HCT116 (cell line): ENCODE measurements around the gene GRHL3. TPM values are rescaled to one million over a fixed set of nuclear protein-coding genes. Genes with fewer than 3 reads are reported as not detected.

Experiments used
- ATAC-seq: fragments of 200-7000 bp; cut with Tn5 transposase; 2 replicates; pipeline ENCODE4 v1.9.1; 2020; ENCODE audit warnings: mild to moderate bottlenecking, moderate library complexity
- BruUV-seq: library from RNA; stranded (reverse); fragments of 400-500 nt; replicated peaks from 2 replicates; lab custom pipeline; 2021; lab: Mats Ljungman, UMichigan
- CTCF ChIA-PET: fragments of 300-600 bp; sonication (Branson Sonifier 250); formaldehyde crosslinking; loops from one replicate; lab custom pipeline; 2021; ENCODE audit warnings: antibody characterized with exemption; lab: Charles Lee
- POLR2A ChIA-PET: fragments of 300-600, 350-600 bp; sonication (Branson Sonifier 250); formaldehyde crosslinking; loops from one replicate; lab custom pipeline; 2021; ENCODE audit warnings: antibody characterized with exemption; lab: Charles Lee
- RAD21 ChIA-PET, 2 experiments: fragments of 300-600 bp; sonication (Branson Sonifier 250); formaldehyde crosslinking; loops; one replicate each; lab custom pipeline; 2023; ENCODE audit warnings: low total read pairs in 2 of 2; ENCODE audit not compliant: uncharacterized antibody in 2 of 2, unreplicated experiment in 2 of 2, low non-redundant PET in 1 of 2; lab: Charles Lee
- DNase-seq: peaks from one replicate; pipeline ENCODE4 v3.0.0-alpha.2; 2010; ENCODE audit warnings: low read depth, low spot score
- H2AFZ ChIP-seq: fragments of 200-600 bp; shearing (Covaris generic), sonication (generic); 2 replicates; pipeline ENCODE4 v1.6.1; 2017; ENCODE audit warnings: low read depth, mixed run types, mixed read lengths, antibody characterized with exemption, low read length; ENCODE audit not compliant: poor library complexity, severe bottlenecking
- H3K27ac ChIP-seq: 2 replicates; pipeline ENCODE4 v1.5.1; 2012; ENCODE audit warnings: low read depth, low read length
- H3K27me3 ChIP-seq: fragments of 200-600 bp; sonication (generic); 2 replicates; pipeline ENCODE4 v1.6.1; 2016; ENCODE audit warnings: mixed run types, low read length, mixed read lengths; ENCODE audit not compliant: insufficient read depth
- H3K36me3 ChIP-seq, 2 experiments: fragments of 200-500 bp in 1 of 2; fragments of 200-600 bp in 1 of 2; sonication (Bioruptor generic) in 1 of 2; sonication (generic) in 1 of 2; 2 replicates each; pipeline versions ENCODE4 v1.5.1 to v1.6.1; 2014 to 2016; ENCODE audit warnings: low read length in 2 of 2, inconsistent platforms in 1 of 2, mixed read lengths in 1 of 2, mixed run types in 1 of 2; ENCODE audit not compliant: insufficient read depth in 2 of 2, control insufficient read depth in 1 of 2
- H3K4me1 ChIP-seq, 2 experiments: fragments of 200-600 bp in 1 of 2; sonication (generic) in 1 of 2; 2 replicates each; pipeline versions ENCODE4 v1.5.1 to v1.6.1; 2012 to 2017; ENCODE audit warnings: low read length in 2 of 2, inconsistent platforms in 1 of 2, mild to moderate bottlenecking in 1 of 2, mixed read lengths in 1 of 2, mixed run types in 1 of 2, moderate library complexity in 1 of 2; ENCODE audit not compliant: insufficient read depth in 2 of 2, control insufficient read depth in 1 of 2
- H3K4me2 ChIP-seq: fragments of 200-600 bp; sonication (generic); 2 replicates; pipeline ENCODE4 v1.6.1; 2017; ENCODE audit warnings: mixed run types, low read length, mixed read lengths
- H3K4me3 ChIP-seq, 2 experiments: fragments of 200-600 bp in 1 of 2; sonication (generic) in 1 of 2; replicated peaks in 1 of 2; 2 replicates each; pipeline ENCODE4 v1.5.1; 2011 to 2016; ENCODE audit warnings: low read length in 2 of 2, control low read depth in 1 of 2, low read depth in 1 of 2, mild to moderate bottlenecking in 1 of 2, mixed read lengths in 1 of 2, mixed run types in 1 of 2
- H3K79me2 ChIP-seq: fragments of 200-600 bp; sonication (generic); 2 replicates; pipeline ENCODE4 v1.6.1; 2017; ENCODE audit warnings: mild to moderate bottlenecking, mixed run types, low read length, moderate library complexity, mixed read lengths; ENCODE audit not compliant: insufficient read depth
- H3K9ac ChIP-seq: fragments of 200-600 bp; sonication (generic); 2 replicates; pipeline ENCODE4 v1.6.1; 2016; ENCODE audit warnings: low read length, mixed read lengths
- H3K9me2 ChIP-seq: fragments of 200-600 bp; sonication (generic), shearing (Covaris generic); 2 replicates; pipeline ENCODE4 v1.6.1; 2017; ENCODE audit warnings: mixed run types, mild to moderate bottlenecking, moderate library complexity; ENCODE audit not compliant: insufficient read depth
- H3K9me3 ChIP-seq, 2 experiments: fragments of 200-500 bp in 1 of 2; fragments of 200-600 bp in 1 of 2; sonication (Bioruptor generic) in 1 of 2; sonication (generic) in 1 of 2; 2 replicates each; pipeline ENCODE4 v1.6.1; 2014 to 2017; ENCODE audit warnings: low read length in 2 of 2, mixed read lengths in 2 of 2, inconsistent platforms in 1 of 2, low read depth in 1 of 2, mild to moderate bottlenecking in 1 of 2, mixed run types in 1 of 2, moderate library complexity in 1 of 2; ENCODE audit not compliant: control insufficient read depth in 1 of 2, insufficient read depth in 1 of 2
- H4K20me1 ChIP-seq: fragments of 200-600 bp; sonication (generic), shearing (Covaris generic); 2 replicates; pipeline ENCODE4 v1.6.1; 2017; ENCODE audit warnings: mixed run types, mild to moderate bottlenecking, moderate library complexity; ENCODE audit not compliant: insufficient read depth
- EZH2phosphoT487 ChIP-seq: fragments of 200-600 bp; IDR thresholded peaks from 2 replicates; pipeline ENCODE4 v1.6.1; 2018; ENCODE audit warnings: antibody characterized with exemption, borderline replicate concordance
- FOSL1 ChIP-seq: IDR thresholded peaks from 2 replicates; pipeline ENCODE4 v1.6.1; 2012; ENCODE audit warnings: low read depth
- JUND ChIP-seq: IDR thresholded peaks from 2 replicates; pipeline ENCODE4 v1.6.1; 2012
- POLR2A ChIP-seq: IDR thresholded peaks from 2 replicates; pipeline ENCODE4 v1.7.0; 2011; ENCODE audit warnings: borderline replicate concordance; ENCODE audit not compliant: insufficient read depth, insufficient read length; ENCODE audit errors: extremely low read depth
- POLR2AphosphoS5 ChIP-seq: IDR thresholded peaks from 2 replicates; pipeline ENCODE4 v1.6.1; 2011; ENCODE audit warnings: mild to moderate bottlenecking, low read depth, low read length, moderate library complexity
- RAD21 ChIP-seq: IDR thresholded peaks from 2 replicates; pipeline ENCODE4 v1.6.1; 2012; ENCODE audit warnings: low read depth, mild to moderate bottlenecking
- SIN3A ChIP-seq: IDR thresholded peaks from 2 replicates; pipeline ENCODE4 v1.6.1; 2012; ENCODE audit warnings: low read depth
- SRF ChIP-seq: IDR thresholded peaks from 2 replicates; pipeline ENCODE4 v1.6.1; 2012; ENCODE audit warnings: low read depth
- ZNF274 ChIP-seq: fragments of 200-500 bp; sonication (Bioruptor generic); IDR thresholded peaks from 2 replicates; pipeline ENCODE4 v1.6.1; 2014; ENCODE audit warnings: mild to moderate bottlenecking, low read depth, low read length, inconsistent platforms
- intact Hi-C: fragments of 100-400 bp; cut with micrococcal nuclease; formaldehyde crosslinking; loops from 2 replicates; pipeline ENCODE4 v1.10.0; 2022
- total RNA-seq: library from RNA; stranded (reverse); gene quantifications from one replicate; pipeline ENCODE4 v1.2.1, GENCODE V29; 2021; ENCODE audit not compliant: unreplicated experiment
- TF ChIP-seq, protein P1 (sequence below): IDR thresholded peaks from 2 replicates; pipeline ENCODE4 v1.6.1; 2012; ENCODE audit warnings: low read depth
- TF ChIP-seq, protein P2 (sequence below): IDR thresholded peaks from 2 replicates; pipeline ENCODE4 v1.6.1; 2012
- TF ChIP-seq, protein P3 (sequence below), 3 experiments: fragments of 200-600 bp in 1 of 3; sonication (generic) in 1 of 3; IDR thresholded peaks in 2 of 3; conservative IDR thresholded peaks in 1 of 3; 2 replicates each; pipeline ENCODE4 v1.5.1; 2012 to 2017; ENCODE audit warnings: low read depth in 2 of 3, low read length in 2 of 3, antibody characterized with exemption in 1 of 3, borderline replicate concordance in 1 of 3, control low read depth in 1 of 3, mild to moderate bottlenecking in 1 of 3, mixed read lengths in 1 of 3, mixed run types in 1 of 3, moderate library complexity in 1 of 3; ENCODE audit not compliant: insufficient read depth in 1 of 3

GRHL3 gene
- total RNA-seq, 1 experiment from 2014 or later = 1.0 TPM

DNA sequence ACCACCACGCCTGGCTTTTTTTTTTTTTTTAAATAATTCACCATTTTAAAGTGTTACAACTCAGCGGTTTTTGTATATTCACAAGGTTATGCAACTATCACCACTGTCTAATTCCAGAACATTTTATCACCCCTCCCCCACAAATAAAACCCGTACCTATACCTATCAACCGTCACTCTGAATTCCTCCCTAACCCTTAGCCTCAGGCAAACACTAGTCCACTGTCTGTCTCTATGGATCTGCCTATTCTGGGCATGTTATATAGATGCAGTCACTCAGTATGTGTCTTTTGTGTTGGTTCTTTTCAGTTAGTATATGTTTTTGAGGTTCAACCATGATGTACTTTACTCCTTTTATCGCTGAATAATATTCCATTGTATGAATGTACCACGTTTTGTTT lies 19.3 kb upstream of the GRHL3 start (continued):
- TF ChIP-seq, protein P1, sequence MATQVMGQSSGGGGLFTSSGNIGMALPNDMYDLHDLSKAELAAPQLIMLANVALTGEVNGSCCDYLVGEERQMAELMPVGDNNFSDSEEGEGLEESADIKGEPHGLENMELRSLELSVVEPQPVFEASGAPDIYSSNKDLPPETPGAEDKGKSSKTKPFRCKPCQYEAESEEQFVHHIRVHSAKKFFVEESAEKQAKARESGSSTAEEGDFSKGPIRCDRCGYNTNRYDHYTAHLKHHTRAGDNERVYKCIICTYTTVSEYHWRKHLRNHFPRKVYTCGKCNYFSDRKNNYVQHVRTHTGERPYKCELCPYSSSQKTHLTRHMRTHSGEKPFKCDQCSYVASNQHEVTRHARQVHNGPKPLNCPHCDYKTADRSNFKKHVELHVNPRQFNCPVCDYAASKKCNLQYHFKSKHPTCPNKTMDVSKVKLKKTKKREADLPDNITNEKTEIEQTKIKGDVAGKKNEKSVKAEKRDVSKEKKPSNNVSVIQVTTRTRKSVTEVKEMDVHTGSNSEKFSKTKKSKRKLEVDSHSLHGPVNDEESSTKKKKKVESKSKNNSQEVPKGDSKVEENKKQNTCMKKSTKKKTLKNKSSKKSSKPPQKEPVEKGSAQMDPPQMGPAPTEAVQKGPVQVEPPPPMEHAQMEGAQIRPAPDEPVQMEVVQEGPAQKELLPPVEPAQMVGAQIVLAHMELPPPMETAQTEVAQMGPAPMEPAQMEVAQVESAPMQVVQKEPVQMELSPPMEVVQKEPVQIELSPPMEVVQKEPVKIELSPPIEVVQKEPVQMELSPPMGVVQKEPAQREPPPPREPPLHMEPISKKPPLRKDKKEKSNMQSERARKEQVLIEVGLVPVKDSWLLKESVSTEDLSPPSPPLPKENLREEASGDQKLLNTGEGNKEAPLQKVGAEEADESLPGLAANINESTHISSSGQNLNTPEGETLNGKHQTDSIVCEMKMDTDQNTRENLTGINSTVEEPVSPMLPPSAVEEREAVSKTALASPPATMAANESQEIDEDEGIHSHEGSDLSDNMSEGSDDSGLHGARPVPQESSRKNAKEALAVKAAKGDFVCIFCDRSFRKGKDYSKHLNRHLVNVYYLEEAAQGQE = no peak
- TF ChIP-seq POLR2AphosphoS5 (no peak), JUND (no peak), EZH2phosphoT487 (no peak), ZNF274 (no peak), SRF (no peak), RAD21 (no peak), SIN3A (no peak)
- TF ChIP-seq, protein P2, sequence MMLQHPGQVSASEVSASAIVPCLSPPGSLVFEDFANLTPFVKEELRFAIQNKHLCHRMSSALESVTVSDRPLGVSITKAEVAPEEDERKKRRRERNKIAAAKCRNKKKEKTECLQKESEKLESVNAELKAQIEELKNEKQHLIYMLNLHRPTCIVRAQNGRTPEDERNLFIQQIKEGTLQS = no peak
- TF ChIP-seq, all 23 proteins: peak for 0

DNA sequence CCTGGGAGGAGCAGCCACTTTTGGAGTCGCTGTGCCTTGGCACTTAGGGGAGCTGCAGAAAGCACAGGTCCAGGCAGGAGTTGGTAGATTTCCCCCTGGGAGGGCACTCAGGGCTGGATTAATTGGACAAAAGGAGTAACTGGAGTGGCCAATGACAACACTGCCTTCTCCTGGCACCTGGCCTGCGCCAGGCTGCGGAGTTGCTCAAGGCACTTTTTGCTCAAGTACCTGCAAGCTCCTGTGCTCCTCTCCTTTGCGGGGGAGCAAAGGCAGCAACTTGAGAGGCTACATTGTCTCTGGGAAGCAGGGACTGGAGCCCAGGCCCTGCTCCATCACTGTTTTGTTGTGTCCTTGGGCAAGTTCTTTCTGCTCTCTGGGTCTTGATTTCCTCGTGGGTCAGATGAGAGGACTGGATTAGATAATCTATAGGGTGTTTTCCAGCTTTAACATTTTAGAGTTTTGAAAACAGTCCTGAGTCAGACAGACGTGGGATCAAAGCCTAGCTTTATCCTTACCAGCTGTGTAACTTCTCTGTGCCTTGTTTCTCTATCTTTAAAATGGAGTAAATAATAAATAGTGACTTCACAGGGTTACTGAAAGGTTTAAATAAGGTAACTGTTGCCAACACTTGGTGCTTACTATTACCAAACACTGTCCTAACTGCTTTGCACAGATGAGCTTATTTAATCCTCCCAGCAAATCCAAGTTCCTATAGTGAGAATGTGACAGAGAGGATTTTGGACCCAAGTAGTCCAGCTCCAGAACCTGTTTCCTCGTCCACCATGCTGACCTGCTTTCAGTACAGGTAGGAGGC lies 18.0 kb upstream of the GRHL3 start:
- intact Hi-C loops = no loop called here
- Histone ChIP-seq H3K9me2 (no peaks in the 10 kb centered on the region), H3K27ac (no peak overlapping the region), H3K9ac (no peak overlapping the region), H3K4me3 (no peak overlapping the region), H2AFZ (no peak overlapping the region), H4K20me1 (no peaks in the 10 kb centered on the region), H3K4me1 (no peaks in the 10 kb centered on the region), H3K9me3 (no peaks in the 10 kb centered on the region), H3K79me2 (no peaks in the 10 kb centered on the region), H3K36me3 (no peaks in the 10 kb centered on the region), H3K27me3 (peaks cover 6% of the 10 kb centered on the region; the same call in 1 of the 2 replicates), H3K4me2 (no peak overlapping the region)
- DNase-seq (no peak), ATAC-seq (no peak)
- ChIA-PET CTCF (interaction anchor here (1.5 kb wide), 1 partner anchor 10 kb away, joined by 5 read pairs; no protein-coding TSS in a partner anchor), RAD21 (no interaction called here), POLR2A (interaction anchor here (1.0 kb wide), 1 partner anchor 11 kb away, joined by 3 read pairs; no protein-coding TSS in a partner anchor)
- no TSS peak for BruUV-seq
- TF ChIP-seq, protein P3, sequence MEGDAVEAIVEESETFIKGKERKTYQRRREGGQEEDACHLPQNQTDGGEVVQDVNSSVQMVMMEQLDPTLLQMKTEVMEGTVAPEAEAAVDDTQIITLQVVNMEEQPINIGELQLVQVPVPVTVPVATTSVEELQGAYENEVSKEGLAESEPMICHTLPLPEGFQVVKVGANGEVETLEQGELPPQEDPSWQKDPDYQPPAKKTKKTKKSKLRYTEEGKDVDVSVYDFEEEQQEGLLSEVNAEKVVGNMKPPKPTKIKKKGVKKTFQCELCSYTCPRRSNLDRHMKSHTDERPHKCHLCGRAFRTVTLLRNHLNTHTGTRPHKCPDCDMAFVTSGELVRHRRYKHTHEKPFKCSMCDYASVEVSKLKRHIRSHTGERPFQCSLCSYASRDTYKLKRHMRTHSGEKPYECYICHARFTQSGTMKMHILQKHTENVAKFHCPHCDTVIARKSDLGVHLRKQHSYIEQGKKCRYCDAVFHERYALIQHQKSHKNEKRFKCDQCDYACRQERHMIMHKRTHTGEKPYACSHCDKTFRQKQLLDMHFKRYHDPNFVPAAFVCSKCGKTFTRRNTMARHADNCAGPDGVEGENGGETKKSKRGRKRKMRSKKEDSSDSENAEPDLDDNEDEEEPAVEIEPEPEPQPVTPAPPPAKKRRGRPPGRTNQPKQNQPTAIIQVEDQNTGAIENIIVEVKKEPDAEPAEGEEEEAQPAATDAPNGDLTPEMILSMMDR (IDR thresholded peaks at IDR 0.05 in 2 of 3, conservative IDR thresholded peaks at IDR 0.05 in 1 of 3; ENCODE audit: borderline replicate concordance in 1 of 3, insufficient read depth in 1 of 3, low read depth in 2 of 3, low read length in 2 of 3) = no peak
- TF ChIP-seq, protein P1 = no peak
- TF ChIP-seq JUND (no peak), POLR2A (no peak), FOSL1 (no peak)
